Caco-2 (cell line): ENCODE results near the gene JUN. TPM values are rescaled to one million over a fixed set of nuclear protein-coding genes. Genes with fewer than 3 reads are reported as not detected.

Experiments used
- BruUV-seq: library from RNA; stranded (reverse); fragments of 400-500 nt; replicated peaks from 2 replicates; lab custom pipeline; 2021; lab: Mats Ljungman, UMichigan
- CTCF ChIA-PET: fragments of 300-600 bp; sonication (Branson Sonifier 250); formaldehyde crosslinking; loops from one replicate; lab custom pipeline; 2022; ENCODE audit warnings: antibody characterized with exemption; lab: Charles Lee
- POLR2A ChIA-PET: fragments of 300-600 bp; sonication (Branson Sonifier 250); formaldehyde crosslinking; loops from one replicate; lab custom pipeline; 2022; ENCODE audit warnings: antibody characterized with exemption; lab: Charles Lee
- DNase-seq, 2 experiments: peaks; one replicate each; pipeline versions ENCODE4 v3.0.0 to v3.0.0-alpha.2; 2020 to 2022
- H3K27me3 ChIP-seq: replicated peaks from 2 replicates; pipeline ENCODE4 v1.6.0; 2011; ENCODE audit warnings: low read length; ENCODE audit not compliant: control insufficient read depth, insufficient read depth
- H3K36me3 ChIP-seq: 2 replicates; pipeline ENCODE4 v1.5.1; 2011; ENCODE audit warnings: low read length; ENCODE audit not compliant: control insufficient read depth, insufficient read depth
- H3K4me1 ChIP-seq: fragments of 250-450 bp; sonication (Bioruptor Pico); 2 replicates; pipeline ENCODE4 v1.5.1; 2020; ENCODE audit warnings: mild to moderate bottlenecking
- H3K4me3 ChIP-seq: 2 replicates; pipeline ENCODE4 v1.5.1; 2011; ENCODE audit warnings: low read depth, mild to moderate bottlenecking, control low read depth, low read length
- H3K9me3 ChIP-seq: fragments of 250-450 bp; sonication (Bioruptor Pico); 2 replicates; pipeline ENCODE4 v1.5.1; 2020; ENCODE audit warnings: mild to moderate bottlenecking, moderate library complexity
- H3K27ac Mint-ChIP-seq: one replicate; pipeline ENCODE4 v1.8.0; 2022; ENCODE audit warnings: mixed read lengths; ENCODE audit not compliant: unreplicated experiment
- H3K27me3 Mint-ChIP-seq: one replicate; pipeline ENCODE4 v1.8.0; 2022; ENCODE audit warnings: mixed read lengths; ENCODE audit not compliant: insufficient read depth, unreplicated experiment
- H3K36me3 Mint-ChIP-seq: one replicate; pipeline ENCODE4 v1.8.0; 2022; ENCODE audit warnings: mild to moderate bottlenecking, mixed read lengths; ENCODE audit not compliant: insufficient read depth, unreplicated experiment
- H3K4me1 Mint-ChIP-seq: one replicate; pipeline ENCODE4 v1.8.0; 2022; ENCODE audit warnings: low read depth, mixed read lengths; ENCODE audit not compliant: unreplicated experiment
- H3K4me3 Mint-ChIP-seq: one replicate; pipeline ENCODE4 v1.8.0; 2022; ENCODE audit warnings: mild to moderate bottlenecking, moderate library complexity, mixed read lengths; ENCODE audit not compliant: unreplicated experiment
- H3K9me3 Mint-ChIP-seq: one replicate; pipeline ENCODE4 v1.8.0; 2022; ENCODE audit warnings: mixed read lengths; ENCODE audit not compliant: unreplicated experiment
- CTCF ChIP-seq, 2 experiments: fragments of 200-600 bp in 1 of 2; IDR thresholded peaks; 1 replicate in 1 of 2; 2 replicates in 1 of 2; pipeline versions ENCODE4 v1.5.1 to v1.8.0; 2011 to 2022; ENCODE audit warnings: antibody characterized with exemption in 1 of 2, control low read depth in 1 of 2, inconsistent platforms in 1 of 2, low read depth in 1 of 2, low read length in 1 of 2, mild to moderate bottlenecking in 1 of 2, moderate library complexity in 1 of 2; ENCODE audit not compliant: insufficient read depth in 1 of 2, severe bottlenecking in 1 of 2, unreplicated experiment in 1 of 2
- intact Hi-C: fragments of 100-400 bp; cut with micrococcal nuclease; formaldehyde crosslinking; loops from one replicate; pipeline ENCODE4 v1.10.0; 2022; ENCODE audit not compliant: unreplicated experiment
- total RNA-seq: library from RNA; stranded (reverse); gene quantifications from 2 replicates; pipeline ENCODE4 v1.2.3, GENCODE V29; 2022

The JUN gene
- total RNA-seq, 1 experiment from 2014 or later, result 25.7 TPM

DNA sequence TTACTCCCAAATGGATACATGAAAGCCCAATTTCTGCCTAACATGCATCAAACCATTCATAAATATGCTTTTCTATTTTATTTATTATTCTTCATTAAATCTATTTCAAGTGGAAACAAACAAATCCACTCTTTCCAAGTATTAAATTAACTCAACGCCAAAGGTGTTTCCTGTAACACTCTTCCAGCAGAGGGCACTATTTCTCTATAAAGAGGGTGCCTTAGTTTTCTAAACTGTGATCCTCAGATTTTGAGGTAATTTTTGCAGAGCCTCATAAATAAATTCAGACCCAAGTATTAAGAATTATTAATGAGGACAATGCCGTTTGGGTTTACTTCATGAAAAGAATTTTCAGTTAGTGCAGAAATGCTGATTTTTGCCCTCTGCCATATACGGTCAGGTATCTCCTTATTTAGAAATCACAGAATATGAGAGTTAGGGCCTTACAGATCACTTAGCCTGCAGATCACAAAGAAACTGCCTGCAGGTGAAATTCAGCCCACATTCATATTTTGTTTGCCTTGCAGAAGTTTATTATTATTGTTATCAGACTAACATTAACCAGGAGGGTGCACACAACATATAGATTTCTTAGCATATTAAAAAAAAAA is 43.9 kb downstream of the JUN start:
- H3K9me3 Mint-ChIP-seq, result no peaks in the 10 kb centered on the region
- peak; percentile 65 for TF ChIP-seq CTCF (IDR thresholded peaks at IDR 0.05; ENCODE audit: insufficient read depth in 1 of 2, low read depth in 1 of 2, low read length in 1 of 2, severe bottlenecking in 1 of 2, unreplicated experiment in 1 of 2)
- ChIA-PET CTCF (no interaction called here), POLR2A (no interaction called here)
- BruUV-seq, result no TSS peak
- Histone ChIP-seq H3K9me3 (no peaks in the 10 kb centered on the region), H3K4me1 (no peaks in the 10 kb centered on the region), H3K4me3 (no peak overlapping the region), H3K36me3 (no peaks in the 10 kb centered on the region), H3K27me3 (no peaks in the 10 kb centered on the region)
- no peaks in the 10 kb centered on the region for H3K4me1 Mint-ChIP-seq
- H3K36me3 Mint-ChIP-seq, result no peaks in the 10 kb centered on the region
- intact Hi-C loops, result loop anchor here (1.0 kb wide), 3 partner anchors 29 to 1019 kb away; no protein-coding TSS in a partner anchor
- H3K27ac Mint-ChIP-seq, result no peak overlapping the region
- peak in 1 of 2 experiments; percentile 57 for DNase-seq
- H3K4me3 Mint-ChIP-seq, result no peak overlapping the region
- no peaks in the 10 kb centered on the region for H3K27me3 Mint-ChIP-seq

- no TSS peak for BruUV-seq
- POLR2A ChIA-PET, result no interaction called here
- DNase-seq, result no peak
Measured at GRCh38 chr1:58738876-58739275, 45.0 kb downstream of the JUN start.

DNA sequence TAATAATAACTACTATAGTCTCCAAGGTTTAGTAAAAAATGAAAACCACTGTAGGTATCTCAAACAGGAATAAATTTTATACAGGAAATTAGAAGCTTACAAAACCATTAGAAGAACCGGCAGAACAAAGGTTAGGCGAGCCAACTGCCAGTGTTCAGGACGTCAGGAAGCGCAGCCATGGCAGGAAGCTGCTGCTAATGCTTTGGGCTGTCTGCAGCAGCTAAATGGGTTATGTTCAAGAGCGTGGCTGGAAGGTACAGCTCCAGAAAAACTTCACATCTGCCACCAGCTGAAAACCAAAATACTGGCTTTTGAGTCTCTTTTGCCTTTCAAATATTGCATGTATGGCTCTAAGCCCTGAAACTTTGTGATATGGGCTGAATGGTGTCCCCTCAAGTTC is 48.3 kb downstream of the JUN start:
- Mint-ChIP-seq H3K27ac (no peak overlapping the region), H3K4me1 (no peaks in the 10 kb centered on the region), H3K9me3 (no peaks in the 10 kb centered on the region), H3K4me3 (no peak overlapping the region), H3K36me3 (no peaks in the 10 kb centered on the region), H3K27me3 (no peaks in the 10 kb centered on the region)
- intact Hi-C loops, result no loop called here
- ChIA-PET POLR2A (no interaction called here), CTCF (no interaction called here)
- TF ChIP-seq CTCF (IDR thresholded peaks at IDR 0.05; ENCODE audit: insufficient read depth in 1 of 2, low read depth in 1 of 2, low read length in 1 of 2, severe bottlenecking in 1 of 2, unreplicated experiment in 1 of 2), result no peak
- H3K9me3 ChIP-seq, result no peaks in the 10 kb centered on the region
- no peaks in the 10 kb centered on the region for H3K36me3 ChIP-seq
- H3K4me3 ChIP-seq, result no peak overlapping the region
- no peaks in the 10 kb centered on the region for H3K27me3 ChIP-seq
- H3K4me1 ChIP-seq, result no peaks in the 10 kb centered on the region
- no peak for DNase-seq
- BruUV-seq, result no TSS peak

More at GRCh38 chr1:58738876-58739275, 45.0 kb downstream of the JUN start:
- no peaks in the 10 kb centered on the region for H3K36me3 ChIP-seq
- H3K27me3 Mint-ChIP-seq, result no peaks in the 10 kb centered on the region
- H3K27me3 ChIP-seq, result no peaks in the 10 kb centered on the region
- H3K9me3 ChIP-seq, result no peaks in the 10 kb centered on the region
- intact Hi-C loops, result no loop called here
- H3K27ac Mint-ChIP-seq, result no peak overlapping the region
- no peaks in the 10 kb centered on the region for H3K4me1 ChIP-seq
- no peaks in the 10 kb centered on the region for H3K9me3 Mint-ChIP-seq
- H3K36me3 Mint-ChIP-seq, result no peaks in the 10 kb centered on the region
- H3K4me1 Mint-ChIP-seq, result no peaks in the 10 kb centered on the region
- no peak overlapping the region for H3K4me3 ChIP-seq
- no peak overlapping the region for H3K4me3 Mint-ChIP-seq
- CTCF ChIA-PET, result interaction anchor here (0.7 kb wide), 1 partner anchor 29 kb away, joined by 8 read pairs; no protein-coding TSS in a partner anchor
- no peak for TF ChIP-seq CTCF (IDR thresholded peaks at IDR 0.05; ENCODE audit: insufficient read depth in 1 of 2, low read depth in 1 of 2, low read length in 1 of 2, severe bottlenecking in 1 of 2, unreplicated experiment in 1 of 2)
